ENCODE data around the gene GDI2. TPM values are rescaled to one million over a fixed set of nuclear protein-coding genes. Genes with fewer than 3 reads are reported as not detected.
"Not testable (repeated sequence)": the region's sequence is repeated elsewhere in the genome, so short reads cannot be mapped to it uniquely, and the experiment has no call there.

The GDI2 gene
- total RNA-seq, 6 experiments from 2014 or later: 248 to 267 (median 259) TPM

- Mint-ChIP-seq H3K36me3 (ENCODE audit: low read depth) (no peaks in the 10 kb centered on the region), H3K9me3 (no peaks in the 10 kb centered on the region), H3K4me3 (no peak overlapping the region), H3K4me1 (ENCODE audit: low read depth) (peaks cover 12% of the 10 kb centered on the region), H3K27ac (no peak overlapping the region), H3K27me3 (ENCODE audit: insufficient read depth) (peaks cover 4% of the 10 kb centered on the region)
- no peak for DNase-seq
- TF ChIP-seq, protein P1, sequence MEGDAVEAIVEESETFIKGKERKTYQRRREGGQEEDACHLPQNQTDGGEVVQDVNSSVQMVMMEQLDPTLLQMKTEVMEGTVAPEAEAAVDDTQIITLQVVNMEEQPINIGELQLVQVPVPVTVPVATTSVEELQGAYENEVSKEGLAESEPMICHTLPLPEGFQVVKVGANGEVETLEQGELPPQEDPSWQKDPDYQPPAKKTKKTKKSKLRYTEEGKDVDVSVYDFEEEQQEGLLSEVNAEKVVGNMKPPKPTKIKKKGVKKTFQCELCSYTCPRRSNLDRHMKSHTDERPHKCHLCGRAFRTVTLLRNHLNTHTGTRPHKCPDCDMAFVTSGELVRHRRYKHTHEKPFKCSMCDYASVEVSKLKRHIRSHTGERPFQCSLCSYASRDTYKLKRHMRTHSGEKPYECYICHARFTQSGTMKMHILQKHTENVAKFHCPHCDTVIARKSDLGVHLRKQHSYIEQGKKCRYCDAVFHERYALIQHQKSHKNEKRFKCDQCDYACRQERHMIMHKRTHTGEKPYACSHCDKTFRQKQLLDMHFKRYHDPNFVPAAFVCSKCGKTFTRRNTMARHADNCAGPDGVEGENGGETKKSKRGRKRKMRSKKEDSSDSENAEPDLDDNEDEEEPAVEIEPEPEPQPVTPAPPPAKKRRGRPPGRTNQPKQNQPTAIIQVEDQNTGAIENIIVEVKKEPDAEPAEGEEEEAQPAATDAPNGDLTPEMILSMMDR (IDR thresholded peaks at IDR 0.05): no peak
Measured at GRCh38 chr10:5855979-5856700, 42.9 kb upstream of the GDI2 start.

DNA sequence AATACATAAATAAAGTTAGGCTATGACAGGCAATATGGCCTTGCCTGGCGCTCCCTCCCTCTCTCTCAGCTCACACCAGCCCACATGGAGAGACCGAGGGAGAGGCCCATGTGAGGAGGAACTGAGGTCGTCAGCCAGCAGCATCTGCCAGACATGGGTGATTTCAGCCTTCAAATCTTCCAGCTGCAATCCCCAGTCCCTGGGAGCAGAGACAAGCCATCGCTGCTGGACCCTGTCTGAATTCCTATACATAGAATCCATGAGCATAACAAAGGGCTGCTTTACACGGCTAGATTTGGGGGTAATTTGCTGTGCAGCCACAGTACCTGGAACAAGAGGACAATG is 40.9 kb upstream of the GDI2 start:
- H3K9me3 Mint-ChIP-seq: no peaks in the 10 kb centered on the region
- no peak for DNase-seq
- H3K27me3 Mint-ChIP-seq (ENCODE audit: insufficient read depth): peaks cover 6% of the 10 kb centered on the region
- H3K36me3 Mint-ChIP-seq (ENCODE audit: low read depth): no peaks in the 10 kb centered on the region
- H3K27ac Mint-ChIP-seq: no peak overlapping the region
- H3K4me3 Mint-ChIP-seq: no peak overlapping the region
- no peaks in the 10 kb centered on the region for H3K4me1 Mint-ChIP-seq (ENCODE audit: low read depth)
- TF ChIP-seq, protein P1 (IDR thresholded peaks at IDR 0.05): no peak

- DNase-seq: not testable (repeated sequence)
- peak overlapping the region; percentile 66; the same call in 1 of the 2 replicates for H3K4me3 Mint-ChIP-seq
Measured at GRCh38 chr10:5846667-5847066, 33.4 kb upstream of the GDI2 start.

GRCh38 chr10:5844345-5845055 is 31.3 kb upstream of the GDI2 start:
- TF ChIP-seq, protein P1 (IDR thresholded peaks at IDR 0.05): no peak
- peak overlapping the region; percentile 79 for H3K27ac Mint-ChIP-seq
- no peaks in the 10 kb centered on the region for H3K36me3 Mint-ChIP-seq (ENCODE audit: low read depth)
- H3K27me3 Mint-ChIP-seq (ENCODE audit: insufficient read depth): peaks cover 2% of the 10 kb centered on the region
- peak; percentile 73 for DNase-seq
- no peaks in the 10 kb centered on the region for H3K9me3 Mint-ChIP-seq
- H3K4me1 Mint-ChIP-seq (ENCODE audit: low read depth): peaks cover 23% of the 10 kb centered on the region
- peak overlapping the region; percentile 85 for H3K4me3 Mint-ChIP-seq

More at GRCh38 chr10:5846667-5847066, 33.4 kb upstream of the GDI2 start:
- not testable (repeated sequence) for H3K27ac Mint-ChIP-seq; H3K9me3 Mint-ChIP-seq; H3K27me3 Mint-ChIP-seq (ENCODE audit: insufficient read depth); H3K36me3 Mint-ChIP-seq (ENCODE audit: low read depth)
- H3K4me1 Mint-ChIP-seq (ENCODE audit: low read depth): peaks cover 23% of the 10 kb centered on the region

- H3K27ac Mint-ChIP-seq: no peak overlapping the region
- H3K36me3 Mint-ChIP-seq (ENCODE audit: low read depth): no peaks in the 10 kb centered on the region
- peaks cover 2% of the 10 kb centered on the region for H3K27me3 Mint-ChIP-seq (ENCODE audit: insufficient read depth)
- no peak for DNase-seq
- no peak overlapping the region for H3K4me3 Mint-ChIP-seq
- H3K9me3 Mint-ChIP-seq: no peaks in the 10 kb centered on the region
- TF ChIP-seq, protein P1 (IDR thresholded peaks at IDR 0.05): no peak
- peaks cover 23% of the 10 kb centered on the region for H3K4me1 Mint-ChIP-seq (ENCODE audit: low read depth)
Measured at GRCh38 chr10:5843686-5844344, 30.6 kb upstream of the GDI2 start.

DNA sequence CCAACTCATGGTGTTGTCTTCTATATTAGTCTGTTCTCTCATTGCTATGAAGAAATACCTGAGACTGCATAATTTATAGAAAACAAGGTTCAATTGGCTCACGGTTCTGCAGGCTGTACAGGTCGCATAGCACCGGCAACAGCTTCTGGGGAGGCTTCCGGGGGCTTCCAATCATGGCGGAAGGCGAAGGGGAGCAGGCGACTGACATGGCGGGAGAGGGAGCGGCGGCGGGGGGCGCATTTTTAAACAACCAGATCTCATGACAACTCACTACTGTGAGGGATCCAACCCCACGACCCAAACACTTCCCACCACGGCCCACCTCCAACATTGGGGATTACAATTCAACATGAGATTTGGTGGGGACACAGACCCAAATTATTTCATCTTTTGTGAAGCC is 28.7 kb upstream of the GDI2 start:
- Mint-ChIP-seq H3K9me3 (no peaks in the 10 kb centered on the region), H3K36me3 (ENCODE audit: low read depth) (no peaks in the 10 kb centered on the region), H3K4me1 (ENCODE audit: low read depth) (peaks cover 23% of the 10 kb centered on the region), H3K4me3 (no peak overlapping the region), H3K27me3 (ENCODE audit: insufficient read depth) (peaks cover 2% of the 10 kb centered on the region), H3K27ac (no peak overlapping the region)
- TF ChIP-seq, protein P1 (IDR thresholded peaks at IDR 0.05): no peak
- DNase-seq: no peak
